Measurements from ENCODE around the gene CTSZ. TPM values are rescaled to one million over a fixed set of nuclear protein-coding genes. Genes with fewer than 3 reads are reported as not detected.
"Not testable (repeated sequence)": the region's sequence is repeated elsewhere in the genome, so short reads cannot be mapped to it uniquely, and the experiment has no call there.

The CTSZ gene
- total and polyA plus RNA-seq, 2 experiments from 2014 or later = 0.58 to 41.4 TPM

DNA sequence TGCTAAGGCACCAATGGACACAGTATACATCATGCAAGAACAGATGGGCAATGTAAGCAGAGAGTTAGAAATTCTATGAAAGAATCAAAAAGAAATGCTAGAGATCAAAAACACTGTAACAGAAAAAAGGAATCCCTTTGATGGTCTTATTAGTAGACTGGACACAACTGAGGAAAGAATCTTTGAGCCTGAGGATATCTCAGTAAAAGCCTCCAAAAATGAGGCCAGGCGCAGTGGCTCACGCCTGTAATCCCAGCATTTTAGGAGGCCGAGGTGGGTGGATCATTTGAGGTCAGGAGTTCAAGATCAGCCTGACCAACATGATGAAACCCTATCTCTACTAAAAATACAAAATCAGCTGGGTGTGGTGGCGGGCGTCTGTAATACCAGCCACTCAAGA is 43.1 kb downstream of the CTSZ start:
- not testable (repeated sequence) for H3K9me2 ChIP-seq (ENCODE audit: insufficient read depth); H3K36me3 ChIP-seq (ENCODE audit: insufficient read depth); H3K27me3 ChIP-seq (ENCODE audit: insufficient read depth); H3K9me3 Mint-ChIP-seq; H3K27ac ChIP-seq (ENCODE audit: low read depth); DNase-seq (ENCODE audit: low spot score); H3K36me3 Mint-ChIP-seq (ENCODE audit: low read depth); H3K4me1 ChIP-seq (ENCODE audit: insufficient read depth); H3K79me2 ChIP-seq (replicated peaks; ENCODE audit: insufficient read depth); H3K4me1 Mint-ChIP-seq; H3K4me2 ChIP-seq; H3K27ac Mint-ChIP-seq; ATAC-seq; H2AFZ ChIP-seq; H3K4me3 ChIP-seq; H3F3A ChIP-seq (replicated peaks; ENCODE audit: low read depth); H3K4me3 Mint-ChIP-seq; H4K20me1 ChIP-seq (replicated peaks; ENCODE audit: insufficient read depth)
- H3K27me3 Mint-ChIP-seq (ENCODE audit: insufficient read depth, low read depth, poor library complexity) = peaks cover 11% of the 10 kb centered on the region

DNA sequence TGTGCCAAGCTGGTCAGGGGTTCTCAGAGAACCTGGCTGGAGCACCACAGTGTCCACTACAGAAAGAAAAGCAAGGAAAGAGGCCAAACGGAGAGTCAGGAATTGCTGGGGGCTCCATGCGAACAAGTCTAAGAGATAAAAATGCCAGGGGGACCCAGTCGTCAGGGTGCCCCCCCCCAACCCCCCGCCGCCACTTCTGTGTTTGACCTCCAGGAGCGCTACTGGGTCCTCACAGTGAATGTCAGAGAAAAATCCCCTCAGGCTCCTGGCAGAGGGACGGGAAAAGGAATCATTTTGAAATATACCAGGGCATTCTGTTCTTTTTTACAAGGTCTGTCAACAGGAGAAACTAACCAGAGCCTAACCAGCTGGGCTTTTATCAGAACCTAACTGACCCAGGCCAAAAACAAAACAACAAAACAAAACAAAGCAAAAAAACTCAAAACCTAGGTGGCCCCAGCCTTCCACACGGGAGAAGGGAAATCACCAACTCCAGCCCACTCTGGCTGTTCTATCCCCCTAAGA is 43.9 kb downstream of the CTSZ start:
- no peak overlapping the region for H3K4me2 ChIP-seq
- Mint-ChIP-seq H3K36me3 (ENCODE audit: low read depth) (no peaks in the 10 kb centered on the region), H3K4me3 (no peak overlapping the region), H3K27ac (no peak overlapping the region), H3K9me3 (no peaks in the 10 kb centered on the region), H3K27me3 (ENCODE audit: insufficient read depth, low read depth, poor library complexity) (peaks cover 9% of the 10 kb centered on the region), H3K4me1 (no peaks in the 10 kb centered on the region; the same call in 2 of the 3 replicates)
- ATAC-seq (peak; percentile 38; the same call in 1 of the 3 replicates), DNase-seq (ENCODE audit: low spot score) (no peak)
- H4K20me1 ChIP-seq (replicated peaks; ENCODE audit: insufficient read depth) = no peaks in the 10 kb centered on the region
- no peak overlapping the region for H3K27ac ChIP-seq (ENCODE audit: low read depth)
- TF ChIP-seq ZNF331 (CRISPR knock-in tag; IDR thresholded peaks at IDR 0.05; ENCODE audit: low read depth) = no peak
- no peak for TF ChIP-seq JUNB (IDR thresholded peaks at IDR 0.05; ENCODE audit: unreplicated experiment)
- TF ChIP-seq ZNF114 (CRISPR knock-in tag; IDR thresholded peaks at IDR 0.05) = no peak
- TF ChIP-seq POLR2AphosphoS5 (IDR thresholded peaks at IDR 0.05; ENCODE audit: low read depth) = no peak
- TF ChIP-seq, protein P1, sequence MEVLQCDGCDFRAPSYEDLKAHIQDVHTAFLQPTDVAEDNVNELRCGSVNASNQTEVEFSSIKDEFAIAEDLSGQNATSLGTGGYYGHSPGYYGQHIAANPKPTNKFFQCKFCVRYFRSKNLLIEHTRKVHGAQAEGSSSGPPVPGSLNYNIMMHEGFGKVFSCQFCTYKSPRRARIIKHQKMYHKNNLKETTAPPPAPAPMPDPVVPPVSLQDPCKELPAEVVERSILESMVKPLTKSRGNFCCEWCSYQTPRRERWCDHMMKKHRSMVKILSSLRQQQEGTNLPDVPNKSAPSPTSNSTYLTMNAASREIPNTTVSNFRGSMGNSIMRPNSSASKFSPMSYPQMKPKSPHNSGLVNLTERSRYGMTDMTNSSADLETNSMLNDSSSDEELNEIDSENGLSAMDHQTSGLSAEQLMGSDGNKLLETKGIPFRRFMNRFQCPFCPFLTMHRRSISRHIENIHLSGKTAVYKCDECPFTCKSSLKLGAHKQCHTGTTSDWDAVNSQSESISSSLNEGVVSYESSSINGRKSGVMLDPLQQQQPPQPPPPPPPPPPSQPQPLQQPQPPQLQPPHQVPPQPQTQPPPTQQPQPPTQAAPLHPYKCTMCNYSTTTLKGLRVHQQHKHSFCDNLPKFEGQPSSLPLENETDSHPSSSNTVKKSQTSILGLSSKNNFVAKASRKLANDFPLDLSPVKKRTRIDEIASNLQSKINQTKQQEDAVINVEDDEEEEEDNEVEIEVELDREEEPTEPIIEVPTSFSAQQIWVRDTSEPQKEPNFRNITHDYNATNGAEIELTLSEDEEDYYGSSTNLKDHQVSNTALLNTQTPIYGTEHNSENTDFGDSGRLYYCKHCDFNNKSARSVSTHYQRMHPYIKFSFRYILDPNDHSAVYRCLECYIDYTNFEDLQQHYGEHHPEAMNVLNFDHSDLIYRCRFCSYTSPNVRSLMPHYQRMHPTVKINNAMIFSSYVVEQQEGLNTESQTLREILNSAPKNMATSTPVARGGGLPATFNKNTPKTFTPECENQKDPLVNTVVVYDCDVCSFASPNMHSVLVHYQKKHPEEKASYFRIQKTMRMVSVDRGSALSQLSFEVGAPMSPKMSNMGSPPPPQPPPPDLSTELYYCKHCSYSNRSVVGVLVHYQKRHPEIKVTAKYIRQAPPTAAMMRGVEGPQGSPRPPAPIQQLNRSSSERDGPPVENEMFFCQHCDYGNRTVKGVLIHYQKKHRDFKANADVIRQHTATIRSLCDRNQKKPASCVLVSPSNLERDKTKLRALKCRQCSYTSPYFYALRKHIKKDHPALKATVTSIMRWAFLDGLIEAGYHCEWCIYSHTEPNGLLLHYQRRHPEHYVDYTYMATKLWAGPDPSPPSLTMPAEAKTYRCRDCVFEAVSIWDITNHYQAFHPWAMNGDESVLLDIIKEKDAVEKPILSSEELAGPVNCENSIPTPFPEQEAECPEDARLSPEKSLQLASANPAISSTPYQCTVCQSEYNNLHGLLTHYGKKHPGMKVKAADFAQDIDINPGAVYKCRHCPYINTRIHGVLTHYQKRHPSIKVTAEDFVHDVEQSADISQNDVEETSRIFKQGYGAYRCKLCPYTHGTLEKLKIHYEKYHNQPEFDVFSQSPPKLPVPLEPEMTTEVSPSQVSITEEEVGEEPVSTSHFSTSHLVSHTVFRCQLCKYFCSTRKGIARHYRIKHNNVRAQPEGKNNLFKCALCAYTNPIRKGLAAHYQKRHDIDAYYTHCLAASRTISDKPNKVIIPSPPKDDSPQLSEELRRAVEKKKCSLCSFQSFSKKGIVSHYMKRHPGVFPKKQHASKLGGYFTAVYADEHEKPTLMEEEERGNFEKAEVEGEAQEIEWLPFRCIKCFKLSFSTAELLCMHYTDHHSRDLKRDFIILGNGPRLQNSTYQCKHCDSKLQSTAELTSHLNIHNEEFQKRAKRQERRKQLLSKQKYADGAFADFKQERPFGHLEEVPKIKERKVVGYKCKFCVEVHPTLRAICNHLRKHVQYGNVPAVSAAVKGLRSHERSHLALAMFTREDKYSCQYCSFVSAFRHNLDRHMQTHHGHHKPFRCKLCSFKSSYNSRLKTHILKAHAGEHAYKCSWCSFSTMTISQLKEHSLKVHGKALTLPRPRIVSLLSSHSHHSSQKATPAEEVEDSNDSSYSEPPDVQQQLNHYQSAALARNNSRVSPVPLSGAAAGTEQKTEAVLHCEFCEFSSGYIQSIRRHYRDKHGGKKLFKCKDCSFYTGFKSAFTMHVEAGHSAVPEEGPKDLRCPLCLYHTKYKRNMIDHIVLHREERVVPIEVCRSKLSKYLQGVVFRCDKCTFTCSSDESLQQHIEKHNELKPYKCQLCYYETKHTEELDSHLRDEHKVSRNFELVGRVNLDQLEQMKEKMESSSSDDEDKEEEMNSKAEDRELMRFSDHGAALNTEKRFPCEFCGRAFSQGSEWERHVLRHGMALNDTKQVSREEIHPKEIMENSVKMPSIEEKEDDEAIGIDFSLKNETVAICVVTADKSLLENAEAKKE (CRISPR knock-in tag; IDR thresholded peaks at IDR 0.05) = no peak
- no peak for TF ChIP-seq STAT1 (IDR thresholded peaks at IDR 0.05; ENCODE audit: unreplicated experiment)
- TF ChIP-seq NANOG (IDR thresholded peaks at IDR 0.05; ENCODE audit: borderline replicate concordance) = no peak
- no peak overlapping the region; the same call in 1 of the 2 replicates for H2AFZ ChIP-seq
- no peaks in the 10 kb centered on the region for H3F3A ChIP-seq (replicated peaks; ENCODE audit: low read depth)
- H3K36me3 ChIP-seq (ENCODE audit: insufficient read depth) = no peaks in the 10 kb centered on the region
- H3K79me2 ChIP-seq (replicated peaks; ENCODE audit: insufficient read depth) = no peaks in the 10 kb centered on the region
- no peaks in the 10 kb centered on the region for H3K9me2 ChIP-seq (ENCODE audit: insufficient read depth)
- no peaks in the 10 kb centered on the region for H3K27me3 ChIP-seq (ENCODE audit: insufficient read depth)
- no peak overlapping the region for H3K4me3 ChIP-seq
- no peaks in the 10 kb centered on the region for H3K4me1 ChIP-seq (ENCODE audit: insufficient read depth)
